Measurements from ENCODE around the gene PPFIA3. TPM values are rescaled to one million over a fixed set of nuclear protein-coding genes. Genes with fewer than 3 reads are reported as not detected.

The PPFIA3 gene
- total and polyA plus RNA-seq, 2 experiments from 2014 or later, result 25.4 to 29.7 TPM

DNA sequence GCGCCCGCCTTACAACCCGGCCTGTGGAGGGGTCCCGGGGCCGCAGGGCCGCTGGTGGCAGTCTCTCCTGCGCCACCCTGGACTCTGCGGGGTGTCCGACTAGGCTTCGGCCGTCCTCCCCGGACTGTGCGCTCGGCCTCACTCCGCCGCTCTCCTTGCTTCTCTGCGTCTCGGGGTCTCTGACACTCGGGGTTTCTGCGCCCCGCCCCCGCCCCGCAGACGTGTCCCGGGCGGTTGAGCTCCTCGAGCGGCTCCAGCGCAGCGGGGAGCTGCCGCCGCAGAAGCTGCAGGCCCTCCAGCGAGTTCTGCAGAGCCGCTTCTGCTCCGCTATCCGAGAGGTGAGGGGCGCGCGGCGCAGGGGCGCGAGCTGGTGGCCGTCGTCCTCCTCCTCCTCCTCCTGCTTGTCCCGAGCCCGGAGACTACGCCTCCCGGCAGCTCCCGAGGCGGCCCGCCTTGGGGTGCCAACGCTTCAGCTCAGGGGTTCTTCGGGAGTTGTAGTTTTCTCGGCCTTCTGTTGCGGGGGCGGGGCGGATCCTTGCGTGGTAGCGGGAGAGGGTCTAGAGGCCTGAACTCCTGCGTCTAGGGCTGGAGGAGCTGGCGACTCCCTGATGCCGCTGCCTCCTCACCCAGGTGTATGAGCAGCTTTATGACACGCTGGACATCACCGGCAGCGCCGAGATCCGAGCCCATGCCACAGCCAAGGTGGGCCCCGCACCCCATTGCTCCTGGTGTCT is 4.5 kb upstream of the PPFIA3 start:
- TF ChIP-seq, protein P1, sequence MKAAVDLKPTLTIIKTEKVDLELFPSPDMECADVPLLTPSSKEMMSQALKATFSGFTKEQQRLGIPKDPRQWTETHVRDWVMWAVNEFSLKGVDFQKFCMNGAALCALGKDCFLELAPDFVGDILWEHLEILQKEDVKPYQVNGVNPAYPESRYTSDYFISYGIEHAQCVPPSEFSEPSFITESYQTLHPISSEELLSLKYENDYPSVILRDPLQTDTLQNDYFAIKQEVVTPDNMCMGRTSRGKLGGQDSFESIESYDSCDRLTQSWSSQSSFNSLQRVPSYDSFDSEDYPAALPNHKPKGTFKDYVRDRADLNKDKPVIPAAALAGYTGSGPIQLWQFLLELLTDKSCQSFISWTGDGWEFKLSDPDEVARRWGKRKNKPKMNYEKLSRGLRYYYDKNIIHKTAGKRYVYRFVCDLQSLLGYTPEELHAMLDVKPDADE (IDR thresholded peaks at IDR 0.05), result peak; percentile 96
- peak; percentile 56; the same call in 1 of the 2 replicates for TF ChIP-seq POLR2AphosphoS5 (IDR thresholded peaks at IDR 0.05; ENCODE audit: low read depth)
- TF ChIP-seq, protein P2, sequence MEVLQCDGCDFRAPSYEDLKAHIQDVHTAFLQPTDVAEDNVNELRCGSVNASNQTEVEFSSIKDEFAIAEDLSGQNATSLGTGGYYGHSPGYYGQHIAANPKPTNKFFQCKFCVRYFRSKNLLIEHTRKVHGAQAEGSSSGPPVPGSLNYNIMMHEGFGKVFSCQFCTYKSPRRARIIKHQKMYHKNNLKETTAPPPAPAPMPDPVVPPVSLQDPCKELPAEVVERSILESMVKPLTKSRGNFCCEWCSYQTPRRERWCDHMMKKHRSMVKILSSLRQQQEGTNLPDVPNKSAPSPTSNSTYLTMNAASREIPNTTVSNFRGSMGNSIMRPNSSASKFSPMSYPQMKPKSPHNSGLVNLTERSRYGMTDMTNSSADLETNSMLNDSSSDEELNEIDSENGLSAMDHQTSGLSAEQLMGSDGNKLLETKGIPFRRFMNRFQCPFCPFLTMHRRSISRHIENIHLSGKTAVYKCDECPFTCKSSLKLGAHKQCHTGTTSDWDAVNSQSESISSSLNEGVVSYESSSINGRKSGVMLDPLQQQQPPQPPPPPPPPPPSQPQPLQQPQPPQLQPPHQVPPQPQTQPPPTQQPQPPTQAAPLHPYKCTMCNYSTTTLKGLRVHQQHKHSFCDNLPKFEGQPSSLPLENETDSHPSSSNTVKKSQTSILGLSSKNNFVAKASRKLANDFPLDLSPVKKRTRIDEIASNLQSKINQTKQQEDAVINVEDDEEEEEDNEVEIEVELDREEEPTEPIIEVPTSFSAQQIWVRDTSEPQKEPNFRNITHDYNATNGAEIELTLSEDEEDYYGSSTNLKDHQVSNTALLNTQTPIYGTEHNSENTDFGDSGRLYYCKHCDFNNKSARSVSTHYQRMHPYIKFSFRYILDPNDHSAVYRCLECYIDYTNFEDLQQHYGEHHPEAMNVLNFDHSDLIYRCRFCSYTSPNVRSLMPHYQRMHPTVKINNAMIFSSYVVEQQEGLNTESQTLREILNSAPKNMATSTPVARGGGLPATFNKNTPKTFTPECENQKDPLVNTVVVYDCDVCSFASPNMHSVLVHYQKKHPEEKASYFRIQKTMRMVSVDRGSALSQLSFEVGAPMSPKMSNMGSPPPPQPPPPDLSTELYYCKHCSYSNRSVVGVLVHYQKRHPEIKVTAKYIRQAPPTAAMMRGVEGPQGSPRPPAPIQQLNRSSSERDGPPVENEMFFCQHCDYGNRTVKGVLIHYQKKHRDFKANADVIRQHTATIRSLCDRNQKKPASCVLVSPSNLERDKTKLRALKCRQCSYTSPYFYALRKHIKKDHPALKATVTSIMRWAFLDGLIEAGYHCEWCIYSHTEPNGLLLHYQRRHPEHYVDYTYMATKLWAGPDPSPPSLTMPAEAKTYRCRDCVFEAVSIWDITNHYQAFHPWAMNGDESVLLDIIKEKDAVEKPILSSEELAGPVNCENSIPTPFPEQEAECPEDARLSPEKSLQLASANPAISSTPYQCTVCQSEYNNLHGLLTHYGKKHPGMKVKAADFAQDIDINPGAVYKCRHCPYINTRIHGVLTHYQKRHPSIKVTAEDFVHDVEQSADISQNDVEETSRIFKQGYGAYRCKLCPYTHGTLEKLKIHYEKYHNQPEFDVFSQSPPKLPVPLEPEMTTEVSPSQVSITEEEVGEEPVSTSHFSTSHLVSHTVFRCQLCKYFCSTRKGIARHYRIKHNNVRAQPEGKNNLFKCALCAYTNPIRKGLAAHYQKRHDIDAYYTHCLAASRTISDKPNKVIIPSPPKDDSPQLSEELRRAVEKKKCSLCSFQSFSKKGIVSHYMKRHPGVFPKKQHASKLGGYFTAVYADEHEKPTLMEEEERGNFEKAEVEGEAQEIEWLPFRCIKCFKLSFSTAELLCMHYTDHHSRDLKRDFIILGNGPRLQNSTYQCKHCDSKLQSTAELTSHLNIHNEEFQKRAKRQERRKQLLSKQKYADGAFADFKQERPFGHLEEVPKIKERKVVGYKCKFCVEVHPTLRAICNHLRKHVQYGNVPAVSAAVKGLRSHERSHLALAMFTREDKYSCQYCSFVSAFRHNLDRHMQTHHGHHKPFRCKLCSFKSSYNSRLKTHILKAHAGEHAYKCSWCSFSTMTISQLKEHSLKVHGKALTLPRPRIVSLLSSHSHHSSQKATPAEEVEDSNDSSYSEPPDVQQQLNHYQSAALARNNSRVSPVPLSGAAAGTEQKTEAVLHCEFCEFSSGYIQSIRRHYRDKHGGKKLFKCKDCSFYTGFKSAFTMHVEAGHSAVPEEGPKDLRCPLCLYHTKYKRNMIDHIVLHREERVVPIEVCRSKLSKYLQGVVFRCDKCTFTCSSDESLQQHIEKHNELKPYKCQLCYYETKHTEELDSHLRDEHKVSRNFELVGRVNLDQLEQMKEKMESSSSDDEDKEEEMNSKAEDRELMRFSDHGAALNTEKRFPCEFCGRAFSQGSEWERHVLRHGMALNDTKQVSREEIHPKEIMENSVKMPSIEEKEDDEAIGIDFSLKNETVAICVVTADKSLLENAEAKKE (CRISPR knock-in tag; IDR thresholded peaks at IDR 0.05), result no peak
- peak; percentile 51 for TF ChIP-seq CREB1 (CRISPR knock-in tag; IDR thresholded peaks at IDR 0.05; ENCODE audit: low read depth)
- no peak for TF ChIP-seq EZH2phosphoT487 (IDR thresholded peaks at IDR 0.05; ENCODE audit: unreplicated experiment)
- Histone ChIP-seq H3K27me3 (ENCODE audit: insufficient read depth) (peaks cover 10% of the 10 kb centered on the region), H3K79me2 (replicated peaks; ENCODE audit: insufficient read depth) (no peaks in the 10 kb centered on the region), H3F3A (replicated peaks; ENCODE audit: low read depth) (peaks cover 5% of the 10 kb centered on the region), H2AFZ (peak overlapping the region; percentile 89), H3K9me2 (ENCODE audit: insufficient read depth) (no peaks in the 10 kb centered on the region), H4K20me1 (replicated peaks; ENCODE audit: insufficient read depth) (peaks cover 7% of the 10 kb centered on the region; the same call in 1 of the 2 replicates), H3K4me3 (peak overlapping the region; percentile 80), H3K4me2 (peak overlapping the region; percentile 82), H3K4me1 (ENCODE audit: insufficient read depth) (peaks cover 8% of the 10 kb centered on the region), H3K36me3 (ENCODE audit: insufficient read depth) (no peaks in the 10 kb centered on the region), H3K27ac (ENCODE audit: low read depth) (no peak overlapping the region)
- no peaks in the 10 kb centered on the region; the same call in 2 of the 3 replicates for H3K36me3 Mint-ChIP-seq (ENCODE audit: low read depth)
- H3K4me3 Mint-ChIP-seq, result peak overlapping the region; percentile 74
- ATAC-seq, result peak; percentile 58
- H3K9me3 Mint-ChIP-seq, result no peaks in the 10 kb centered on the region
- peaks cover 10% of the 10 kb centered on the region for H3K4me1 Mint-ChIP-seq
- peak; percentile 88 for DNase-seq (ENCODE audit: low spot score)
- peaks cover 32% of the 10 kb centered on the region for H3K27me3 Mint-ChIP-seq (ENCODE audit: insufficient read depth, low read depth, poor library complexity)
- H3K27ac Mint-ChIP-seq, result no peak overlapping the region
